ENCODE measurements around the gene CRTC1.

The CRTC1 gene

GRCh38 chr19:18778826-18779495, 95.5 kb downstream of the CRTC1 start:
- no peak for DNase-seq

DNA sequence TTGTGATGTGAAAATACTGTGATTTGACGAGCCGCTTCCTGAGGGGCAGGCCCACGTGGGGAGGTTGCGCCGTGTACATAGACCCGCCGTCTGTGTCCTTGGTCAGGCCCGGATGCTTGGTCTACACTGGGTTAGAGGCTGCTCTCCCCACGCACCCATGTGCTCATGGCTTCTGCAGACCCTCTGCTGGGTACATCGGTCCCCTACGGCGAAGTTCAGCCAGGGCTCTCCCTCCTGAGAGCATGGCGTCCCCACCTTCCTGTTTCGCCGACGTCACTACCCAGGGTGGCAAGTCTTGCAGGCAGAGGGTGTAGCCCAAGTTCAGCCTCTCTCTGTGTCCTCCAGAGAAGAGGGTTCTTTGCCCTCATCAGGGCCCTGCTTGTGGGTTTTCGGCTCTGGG, 96.6 kb downstream of the CRTC1 start:
- no peak for DNase-seq

- DNase-seq: no peak
These were observed 97.2 kb downstream of the CRTC1 start for GRCh38 chr19:18780631-18781030.

DNA sequence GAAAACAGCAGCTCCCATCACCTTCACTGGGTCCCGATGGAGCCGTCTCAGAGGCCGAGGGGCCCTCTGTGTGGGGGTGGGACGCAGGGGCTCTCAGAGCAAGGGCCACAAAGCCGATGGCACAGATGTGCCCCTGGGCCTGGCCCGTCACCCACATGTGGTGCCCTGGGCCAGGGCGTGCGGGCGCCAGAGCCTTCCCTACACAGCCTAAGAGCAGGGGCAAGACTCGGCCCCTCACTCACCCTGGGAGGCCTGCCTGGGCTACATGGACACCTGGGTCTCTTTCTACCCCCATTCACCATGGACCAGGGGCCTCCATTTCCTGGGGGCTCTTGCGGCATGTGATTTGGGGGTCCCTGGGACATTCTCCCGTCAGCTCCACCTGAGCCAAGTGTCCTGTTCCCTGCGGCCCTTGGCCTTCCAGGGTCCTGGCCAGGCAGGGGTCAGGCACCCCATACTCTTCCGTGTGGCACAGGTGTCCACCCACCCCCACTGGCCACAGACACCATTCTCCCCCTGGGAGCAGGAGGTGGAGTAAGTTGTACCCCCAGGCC, 97.6 kb downstream of the CRTC1 start:
- no peak for DNase-seq

DNA sequence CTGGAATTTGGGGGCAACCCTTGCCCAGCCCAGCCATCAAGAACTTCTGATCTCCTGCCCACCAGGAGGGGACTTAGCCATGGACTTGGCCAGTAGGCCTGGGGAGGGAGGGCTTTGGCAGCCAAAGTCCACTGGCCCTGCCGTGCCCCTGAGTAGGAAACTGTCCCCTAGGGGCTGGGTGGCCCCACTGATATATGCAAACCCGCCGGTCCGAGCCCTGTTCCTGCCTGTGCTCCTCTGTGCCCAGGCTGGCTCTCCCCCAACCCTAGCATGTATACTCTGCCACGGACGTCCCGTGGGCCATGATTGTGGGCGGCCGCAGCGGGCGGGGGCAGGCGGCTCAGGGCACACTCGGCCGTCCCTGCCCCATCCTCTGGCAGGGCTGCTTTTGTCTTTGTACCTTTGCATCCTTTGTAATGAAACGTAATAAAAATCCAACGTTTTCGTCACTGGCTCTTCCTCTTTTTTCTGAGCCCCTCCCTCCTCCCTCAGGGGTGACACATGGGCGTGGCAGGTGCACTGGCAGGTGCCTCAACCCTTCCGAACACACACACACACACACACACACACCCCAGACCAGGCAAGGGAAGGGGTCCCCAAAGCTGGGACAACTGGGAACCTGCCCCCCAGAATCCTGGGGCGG, 98.5 kb downstream of the CRTC1 start:
- DNase-seq: no peak

- no peak for DNase-seq
These were observed 99.2 kb downstream of the CRTC1 start for GRCh38 chr19:18782559-18783225.

DNA sequence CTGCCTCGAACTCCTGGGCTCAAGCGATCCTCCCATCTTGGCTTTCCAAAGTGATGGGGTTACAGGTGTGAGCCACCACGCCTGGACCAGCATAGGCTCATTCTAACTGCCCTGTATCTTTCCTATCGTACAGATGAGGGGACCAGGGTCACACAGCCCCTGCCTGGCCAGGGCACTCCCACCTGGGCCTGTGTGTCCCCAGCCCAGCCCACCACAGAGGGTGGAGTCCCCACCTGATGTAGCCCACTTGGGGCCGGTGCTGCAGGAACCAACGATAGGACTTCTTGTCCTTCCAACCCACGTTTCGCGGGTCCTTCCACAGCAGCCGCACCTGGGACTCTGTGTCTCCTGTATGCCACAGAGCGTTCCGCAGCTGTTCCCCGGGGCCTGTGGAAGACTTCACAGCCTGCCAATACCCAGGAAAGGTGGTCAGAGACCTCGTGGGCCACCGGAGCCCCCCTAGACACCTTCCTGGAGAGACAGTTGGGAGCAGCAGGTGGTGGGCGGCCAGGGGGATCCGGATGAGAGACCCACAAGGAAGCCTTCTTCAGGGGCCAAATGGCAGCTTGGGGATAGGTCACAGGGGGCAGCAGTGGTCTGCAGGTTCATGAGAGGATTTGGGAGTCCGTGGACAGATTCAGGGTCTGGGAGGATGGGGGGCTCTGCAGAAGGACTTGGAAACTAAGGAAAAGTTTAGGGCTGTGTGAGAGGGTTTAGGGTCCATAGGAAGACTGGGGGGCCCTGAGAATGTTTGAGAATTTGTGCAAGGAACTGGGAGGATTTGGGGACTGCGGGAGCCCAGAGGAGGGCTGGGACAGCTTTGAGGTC, 100.7 kb downstream of the CRTC1 start:
- no peak for DNase-seq

GRCh38 chr19:18784786-18785120, 101.3 kb downstream of the CRTC1 start:
- no peak for DNase-seq

DNA sequence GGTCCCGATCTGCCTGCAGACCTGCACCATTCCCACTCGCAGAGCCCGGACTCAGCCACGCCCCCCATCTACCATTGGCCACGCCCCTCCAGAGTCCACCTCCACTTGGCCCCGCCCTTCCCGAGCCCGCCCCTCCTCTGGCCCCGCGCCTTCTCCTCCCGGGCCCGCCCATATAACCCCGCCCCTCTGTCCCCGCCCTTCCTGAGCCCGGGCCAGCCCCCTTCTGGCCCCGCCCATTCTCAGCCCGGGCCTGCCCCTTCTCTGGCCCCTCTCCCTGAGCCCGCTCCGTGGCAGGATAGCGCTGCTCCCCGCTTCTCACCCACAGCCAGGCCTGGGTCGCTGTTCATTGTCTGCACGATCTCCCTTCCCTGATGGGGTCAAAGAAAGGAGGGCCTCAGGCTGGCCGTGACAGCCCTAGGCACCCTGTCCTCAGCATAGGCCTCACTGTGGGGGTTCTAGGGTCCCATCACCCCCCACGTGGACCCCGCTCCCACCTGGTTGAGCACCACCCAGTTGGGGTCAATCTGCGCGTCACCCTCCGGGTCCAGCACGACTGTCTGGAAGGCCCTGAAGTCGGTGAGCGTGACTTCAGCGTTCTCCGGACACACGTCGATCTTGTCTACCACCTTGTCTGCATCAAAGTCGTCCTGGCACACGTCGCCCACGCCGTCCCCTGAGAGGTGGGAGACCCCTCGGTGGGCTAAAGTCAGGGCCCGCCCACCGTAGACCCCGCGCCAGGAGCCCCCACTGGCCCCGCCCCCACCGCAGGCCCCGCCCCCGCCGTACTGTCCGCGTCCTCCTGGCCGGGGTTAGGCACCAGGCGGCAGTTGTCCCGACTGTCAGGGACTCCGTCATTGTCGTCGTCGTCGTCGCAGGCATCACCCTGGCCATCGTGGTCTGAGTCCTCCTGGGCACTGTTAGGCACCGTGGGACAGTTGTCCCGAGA, 102.0 kb downstream of the CRTC1 start:
- peak in 19 of 56 donors; percentile 4 to 74 (median 17) for DNase-seq

DNA sequence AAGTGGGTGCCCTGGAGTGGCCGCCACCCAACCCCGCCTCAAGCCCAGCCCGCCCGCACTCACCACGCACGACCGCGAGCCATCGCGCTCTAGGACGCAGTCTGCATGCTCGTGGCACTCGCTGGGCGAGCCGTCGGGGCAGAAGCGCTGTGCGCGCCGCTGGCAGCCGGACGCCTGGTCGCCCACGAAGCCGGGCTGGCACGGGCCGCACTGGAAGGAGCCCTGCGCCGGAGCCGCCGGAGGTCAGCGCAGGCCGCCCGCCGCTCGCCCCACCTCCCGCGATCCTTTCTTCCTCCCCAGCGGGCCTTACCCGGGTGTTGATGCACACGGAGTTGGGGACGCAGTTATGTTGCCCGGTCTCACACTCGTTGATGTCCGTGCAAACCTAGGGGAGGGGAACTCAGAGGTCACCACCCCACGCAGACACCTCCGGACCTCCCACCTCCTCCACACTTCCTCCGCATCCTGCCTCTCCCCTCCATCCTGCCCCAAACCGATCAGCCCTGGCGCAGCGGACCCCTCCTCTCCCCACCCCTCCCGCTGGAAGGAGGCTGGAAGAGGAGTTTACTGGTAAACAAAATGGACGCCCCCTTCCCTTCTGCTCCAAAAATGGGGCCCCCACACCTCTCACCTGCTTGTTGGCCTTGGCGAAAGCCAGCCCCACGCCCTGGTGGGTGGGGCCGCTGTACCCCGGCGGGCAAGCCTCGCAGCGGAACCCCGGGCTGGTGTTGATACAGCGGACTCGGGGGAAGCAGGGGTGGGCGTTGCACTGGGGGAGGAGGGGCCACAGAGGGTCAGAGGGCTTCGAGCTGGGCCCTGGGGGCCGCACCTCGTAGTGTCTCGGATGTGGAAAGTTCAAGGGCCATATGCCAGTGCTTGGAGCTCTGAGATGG, 105.3 kb downstream of the CRTC1 start:
- DNase-seq: no peak

DNA sequence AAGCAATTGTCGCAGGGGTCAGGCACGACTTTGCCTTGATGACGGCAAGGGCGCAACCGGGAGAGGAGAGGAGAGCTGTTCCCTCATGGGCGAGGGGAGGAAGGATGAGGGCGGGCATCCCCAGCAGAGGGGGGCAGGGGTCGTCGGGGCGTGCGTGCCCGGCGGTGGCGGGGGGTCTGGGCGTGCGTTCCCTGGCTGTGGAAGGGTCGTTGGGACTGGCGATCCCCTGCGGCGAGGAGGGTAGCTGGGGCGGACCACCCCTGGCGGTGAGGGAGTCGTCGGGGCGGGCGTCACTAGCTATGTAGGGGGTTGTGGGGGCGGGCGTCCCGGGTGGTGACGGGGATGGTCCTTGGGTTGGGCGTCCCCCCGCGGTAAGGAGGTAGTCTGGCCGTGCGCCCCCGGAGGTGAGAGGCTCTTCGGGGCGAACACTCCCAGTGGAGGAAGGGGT, 106.0 kb downstream of the CRTC1 start:
- DNase-seq: no peak

- DNase-seq: no peak
These were observed 106.5 kb downstream of the CRTC1 start for GRCh38 chr19:18789883-18790565.

DNA sequence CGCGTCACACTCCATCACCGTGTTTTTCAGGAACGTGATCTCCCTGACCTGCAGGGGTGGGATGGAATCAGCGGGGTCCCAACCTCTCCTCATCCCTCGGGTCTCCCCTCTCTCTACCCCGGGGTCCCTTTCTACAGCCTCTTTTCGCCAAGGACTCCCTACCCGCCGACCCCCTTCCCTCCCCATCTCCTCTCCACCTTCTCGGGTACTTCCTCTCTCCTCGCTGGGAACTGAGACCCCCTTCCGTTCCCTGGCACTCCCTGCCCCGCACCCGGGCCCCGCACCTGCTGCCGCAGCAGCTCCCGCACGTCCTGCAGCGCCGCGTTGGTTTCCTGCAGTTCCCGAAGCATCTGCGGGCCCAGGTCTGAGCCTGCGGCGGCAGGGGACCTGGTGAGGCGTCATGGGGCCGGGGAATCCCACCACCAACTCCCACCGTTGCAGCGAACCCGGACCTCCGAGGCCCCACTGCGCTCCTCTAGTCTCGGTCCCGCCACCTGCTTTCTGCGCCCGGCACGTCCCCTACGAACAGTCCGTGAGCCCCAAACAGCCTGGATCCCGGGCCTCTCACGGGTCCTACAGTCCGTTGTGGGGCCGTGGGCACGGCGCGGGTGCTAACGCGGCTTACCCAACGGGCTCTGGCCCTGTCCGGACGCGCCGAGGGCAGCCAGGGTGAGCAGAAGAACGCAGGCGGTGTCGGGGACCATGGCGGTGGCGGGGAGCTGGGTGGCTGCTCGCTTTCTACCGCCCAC, 107.3 kb downstream of the CRTC1 start, which contains the start of gene COMP:
COMP (minus strand) TSS at position 740 of the 749 bp plus-strand sequence; CDS start at position 704, 36 bp downstream.
- DNase-seq: no peak

DNA sequence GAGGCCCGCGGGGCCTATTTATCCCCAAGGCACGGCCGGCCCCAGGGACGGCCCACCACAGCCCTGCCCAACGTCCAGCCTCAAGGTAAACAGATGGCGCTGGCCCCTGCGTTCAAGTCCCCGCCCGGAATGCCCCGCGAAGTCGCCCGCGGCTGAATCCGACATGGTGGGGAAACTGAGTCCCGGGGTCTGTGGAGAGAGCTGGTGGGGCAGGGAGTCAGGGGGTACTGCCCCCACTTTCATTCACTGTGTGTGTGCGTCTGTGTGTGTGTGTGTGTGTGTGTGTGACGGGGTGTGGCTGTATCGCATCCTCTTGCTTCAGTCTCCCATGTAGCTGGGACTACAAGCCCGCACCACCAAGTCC, 107.8 kb downstream of the CRTC1 start:
- no peak for DNase-seq

- no peak for DNase-seq
These were observed 109.2 kb downstream of the CRTC1 start for GRCh38 chr19:18792661-18793060.

- no peak for DNase-seq
These were observed 109.9 kb downstream of the CRTC1 start for GRCh38 chr19:18793144-18794028.

DNA sequence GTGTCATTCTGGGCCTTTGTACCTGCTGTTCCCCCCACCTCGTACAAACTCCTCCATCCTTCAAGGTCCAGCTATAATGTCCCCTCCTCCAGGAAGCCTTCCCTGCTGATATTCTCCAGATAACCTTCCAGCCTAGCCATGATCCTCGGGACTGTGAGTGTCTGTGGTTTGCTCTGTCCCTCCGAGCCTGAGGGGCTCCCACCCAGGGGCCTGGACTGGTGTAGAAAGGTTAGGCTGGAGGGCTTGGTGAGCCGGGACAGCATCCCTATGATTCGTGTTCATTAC, 110.5 kb downstream of the CRTC1 start:
- DNase-seq: no peak
